CD4-positive, alpha-beta T cell (primary cell): ENCODE results near the gene GZMB. TPM values are rescaled to one million over a fixed set of nuclear protein-coding genes. Genes with fewer than 3 reads are reported as not detected.
"Not testable (repeated sequence)": the region's sequence is repeated elsewhere in the genome, so short reads cannot be mapped to it uniquely, and the experiment has no call there.

ENCODE experiments used
- ATAC-seq: fragments of 200-7000 bp; cut with Tn5 transposase; one replicate; pipeline ENCODE4 v1.10.0; 2022; ENCODE audit warnings: mild to moderate bottlenecking; ENCODE audit not compliant: poor library complexity
- CTCF ChIA-PET: fragments of 350-600 bp; sonication (Branson Sonifier 250); formaldehyde crosslinking; loops from one replicate; lab custom pipeline; 2021; ENCODE audit warnings: antibody characterized with exemption, inconsistent platforms; lab: Charles Lee
- POLR2A ChIA-PET: fragments of 350-600 bp; sonication (Branson Sonifier 250); formaldehyde crosslinking; loops from one replicate; lab custom pipeline; 2021; ENCODE audit warnings: antibody characterized with exemption, inconsistent platforms; lab: Charles Lee
- DNase-seq, 14 experiments: peaks; one replicate each; pipeline ENCODE4 v3.0.0-alpha.2; 2013 to 2020; ENCODE audit warnings: mixed read lengths in 2 of 14
- H3K27ac ChIP-seq, 2 donors: one replicate each; pipeline versions ENCODE4 v1.5.1 to v1.7.0; 2013; ENCODE audit warnings: low read length in 2 of 2, low read depth in 1 of 2, mild to moderate bottlenecking in 1 of 2
- H3K27me3 ChIP-seq, 2 experiments: 1 replicate in 1 of 2; 2 replicates in 1 of 2; pipeline versions ENCODE4 v1.6.1 to v1.7.0; 2013; ENCODE audit warnings: low read length in 2 of 2, control low read depth in 1 of 2, mild to moderate bottlenecking in 1 of 2, moderate library complexity in 1 of 2; ENCODE audit not compliant: insufficient read depth in 2 of 2, control insufficient read depth in 1 of 2
- H3K36me3 ChIP-seq: one replicate; pipeline ENCODE4 v1.6.1; 2013; ENCODE audit warnings: low read length, control low read depth; ENCODE audit not compliant: insufficient read depth
- H3K4me1 ChIP-seq: one replicate; pipeline ENCODE4 v1.6.1; 2013; ENCODE audit warnings: low read length, control low read depth; ENCODE audit not compliant: insufficient read depth
- H3K4me3 ChIP-seq: one replicate; pipeline ENCODE4 v1.5.1; 2013; ENCODE audit warnings: mild to moderate bottlenecking, low read length, moderate library complexity
- H3K9me3 ChIP-seq, 2 experiments: 1 replicate in 1 of 2; 2 replicates in 1 of 2; pipeline versions ENCODE4 v1.6.1 to v1.7.0; 2013; ENCODE audit warnings: low read length in 2 of 2, mild to moderate bottlenecking in 2 of 2, control low read depth in 1 of 2, moderate library complexity in 1 of 2; ENCODE audit not compliant: control insufficient read depth in 1 of 2, insufficient read depth in 1 of 2
- H3K27ac Mint-ChIP-seq: one replicate; pipeline ENCODE4 v1.8.0; 2020; ENCODE audit warnings: mixed read lengths
- H3K27me3 Mint-ChIP-seq: one replicate; pipeline ENCODE4 v1.8.0; 2021; ENCODE audit warnings: mixed read lengths
- H3K36me3 Mint-ChIP-seq: one replicate; pipeline ENCODE4 v1.8.0; 2021; ENCODE audit warnings: low read depth, mixed read lengths
- H3K4me1 Mint-ChIP-seq: one replicate; pipeline ENCODE4 v1.8.0; 2021; ENCODE audit warnings: low read depth, mixed read lengths
- H3K4me3 Mint-ChIP-seq: one replicate; pipeline ENCODE4 v1.8.0; 2020; ENCODE audit warnings: mild to moderate bottlenecking, mixed read lengths
- H3K9me3 Mint-ChIP-seq: one replicate; pipeline ENCODE4 v1.8.0; 2020; ENCODE audit warnings: mixed read lengths
- CTCF ChIP-seq: fragments of 200-600 bp; IDR thresholded peaks from one replicate; pipeline ENCODE4 v1.8.0; 2022; ENCODE audit warnings: antibody characterized with exemption, mild to moderate bottlenecking
- intact Hi-C, 2 experiments: fragments of 100-400 bp; cut with DNase I in 1 of 2; cut with micrococcal nuclease in 1 of 2; formaldehyde crosslinking; loops; one replicate each; pipeline versions ENCODE4 v1.15.1 to v1.9.0; 2023 to 2025; cut with DNase I, micrococcal nuclease
- total RNA-seq, 174 experiments: library from RNA in 2 of 174; stranded (reverse) in 2 of 174; gene quantifications; one replicate each; pipeline ENCODE4 v1.2.3 and lab custom pipeline; 2021 to 2026

Gene GZMB
- total RNA-seq, 2 experiments from 2014 or later = 2.4 to 2.9 TPM

- ATAC-seq (no peak), DNase-seq (no peak)
- intact Hi-C loops = no loop called here
- POLR2A ChIA-PET = no interaction called here
- no peak for TF ChIP-seq CTCF
- no peak overlapping the region for H3K27ac Mint-ChIP-seq
- H3K36me3 Mint-ChIP-seq = peaks cover 11% of the 10 kb centered on the region
- H3K4me1 Mint-ChIP-seq = no peaks in the 10 kb centered on the region
- Histone ChIP-seq H3K27ac (no peak overlapping the region), H3K4me1 (no peaks in the 10 kb centered on the region), H3K9me3 (peaks cover 12 to 29% of the 10 kb centered on the region in 2 experiments), H3K27me3 (no peaks in the 10 kb centered on the region), H3K36me3 (no peaks in the 10 kb centered on the region), H3K4me3 (no peak overlapping the region)
- peaks cover 18% of the 10 kb centered on the region for H3K9me3 Mint-ChIP-seq
- peaks cover 25% of the 10 kb centered on the region for H3K27me3 Mint-ChIP-seq
- no peak overlapping the region for H3K4me3 Mint-ChIP-seq
- CTCF ChIA-PET = no interaction called here
These were observed 38.7 kb downstream of the GZMB start for GRCh38 chr14:24595073-24595808.

- Mint-ChIP-seq H3K27me3 (peaks cover 29% of the 10 kb centered on the region), H3K9me3 (peaks cover 15% of the 10 kb centered on the region)
- H3K4me1 ChIP-seq, DNase-seq, H3K4me3 Mint-ChIP-seq, H3K27ac Mint-ChIP-seq, H3K27me3 ChIP-seq, intact Hi-C loops, CTCF ChIA-PET, H3K36me3 Mint-ChIP-seq, POLR2A ChIA-PET, H3K4me3 ChIP-seq, H3K27ac ChIP-seq, ATAC-seq, H3K36me3 ChIP-seq, H3K4me1 Mint-ChIP-seq: not testable (repeated sequence)
- H3K9me3 ChIP-seq = peaks cover 10 to 19% of the 10 kb centered on the region in 2 experiments
These were observed 43.0 kb downstream of the GZMB start for GRCh38 chr14:24591004-24591403.

GRCh38 chr14:24584402-24584801, 49.6 kb downstream of the GZMB start:
- H3K27ac ChIP-seq, intact Hi-C loops, POLR2A ChIA-PET, DNase-seq, CTCF ChIA-PET, H3K4me1 Mint-ChIP-seq, H3K27ac Mint-ChIP-seq, ATAC-seq, H3K27me3 ChIP-seq, H3K4me1 ChIP-seq, H3K36me3 Mint-ChIP-seq, H3K36me3 ChIP-seq, H3K9me3 ChIP-seq, H3K9me3 Mint-ChIP-seq, H3K4me3 Mint-ChIP-seq, H3K27me3 Mint-ChIP-seq, H3K4me3 ChIP-seq: not testable (repeated sequence)

Other genes starting within 250 kb of the GZMB start
- gene NYNRIN, start 235.2 kb downstream of the GZMB start, total RNA-seq = under 1 TPM; 0.08 to 0.25 TPM
- 1 to 10 TPM; 1.6 to 1.7 TPM for gene CBLN3, start 204.5 kb downstream of the GZMB start, total RNA-seq
- 100 to 1,000 TPM; 170 to 173 TPM for gene KHNYN, start 204.2 kb downstream of the GZMB start, total RNA-seq
- gene SDR39U1, start 191.4 kb downstream of the GZMB start, total RNA-seq = 10 to 100 TPM; 71.7 to 74.7 TPM
- gene CMA1, start 125.9 kb downstream of the GZMB start, total RNA-seq = not detected
- not detected for gene CTSG, start 57.9 kb downstream of the GZMB start, total RNA-seq
- 1 to 10 TPM in 1 of 2 experiments, under 1 TPM in 1; 0.56 to 1.2 TPM for gene GZMH, start 24.5 kb downstream of the GZMB start, total RNA-seq